Suppressor macrophage (primary cell): Measurements from ENCODE around the gene FADS3.

Source experiments
- DNase-seq, 4 experiments: peaks; one replicate each; pipeline ENCODE4 v3.0.0-alpha.2; 2020 to 2022

Gene FADS3

GRCh38 chr11:61875698-61876097 is 15.6 kb downstream of the FADS3 start:
- no peak for DNase-seq

DNA sequence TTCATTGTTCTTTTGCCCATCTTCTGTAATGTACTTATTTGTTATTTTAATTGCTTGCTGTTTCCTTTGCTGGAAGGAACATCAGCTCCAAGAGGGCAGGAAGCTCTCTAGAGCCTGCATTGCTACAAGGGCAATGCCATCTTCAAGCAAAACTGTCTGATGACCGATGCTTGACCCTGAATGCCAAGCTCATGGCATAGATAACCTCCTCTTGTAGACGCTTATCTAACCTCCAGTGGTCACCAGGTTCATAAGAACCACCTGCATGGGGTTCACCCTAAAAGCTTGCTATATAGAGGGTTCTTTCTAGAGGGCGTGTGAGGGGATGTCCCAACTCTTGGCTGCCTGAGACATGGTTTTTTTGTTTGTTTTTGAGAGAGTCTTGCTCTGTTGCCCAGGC is 16.5 kb downstream of the FADS3 start:
- no peak for DNase-seq

GRCh38 chr11:61874377-61874809 is 17.0 kb downstream of the FADS3 start:
- DNase-seq: no peak

DNA sequence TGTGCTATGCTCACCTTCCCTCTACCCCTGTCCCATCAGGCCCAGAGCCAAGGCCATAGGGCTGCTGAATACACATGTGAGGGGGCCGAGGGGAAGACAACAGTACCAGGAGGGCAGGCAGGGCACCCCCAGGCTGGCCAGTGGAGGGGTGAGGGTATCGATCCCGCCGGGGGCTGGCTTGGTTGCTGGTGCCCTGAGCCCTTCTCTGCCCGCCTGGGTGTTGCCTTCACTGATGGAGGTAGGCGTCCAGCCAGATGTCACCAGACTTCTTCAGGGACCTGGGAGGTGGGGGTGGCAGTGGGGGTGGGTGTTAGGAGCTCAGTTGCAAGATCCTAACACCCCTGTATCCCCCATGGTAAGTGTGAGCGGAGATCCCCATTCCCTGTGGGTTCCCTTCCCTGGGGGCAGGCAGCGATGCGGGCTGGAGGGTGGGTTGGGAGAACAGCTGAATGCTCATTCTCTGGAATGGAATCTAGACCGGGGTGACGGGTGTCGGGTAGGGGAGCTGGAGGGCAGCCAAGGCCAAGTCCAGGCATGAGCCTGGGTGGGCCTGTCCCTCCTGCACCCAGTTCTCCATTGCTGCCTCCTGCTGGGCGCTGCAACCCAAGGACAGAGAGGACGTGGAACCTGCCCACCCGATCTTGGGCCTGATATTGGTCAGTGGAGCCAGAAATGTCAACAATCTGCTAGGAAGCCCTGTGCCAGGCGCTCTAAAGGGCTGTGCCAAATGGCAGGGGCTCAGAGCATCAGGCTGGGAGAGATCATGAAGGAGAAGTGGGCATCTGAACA is 17.6 kb downstream of the FADS3 start:
- DNase-seq: no peak

GRCh38 chr11:61872935-61873565 is 18.3 kb downstream of the FADS3 start:
- no peak for DNase-seq

DNA sequence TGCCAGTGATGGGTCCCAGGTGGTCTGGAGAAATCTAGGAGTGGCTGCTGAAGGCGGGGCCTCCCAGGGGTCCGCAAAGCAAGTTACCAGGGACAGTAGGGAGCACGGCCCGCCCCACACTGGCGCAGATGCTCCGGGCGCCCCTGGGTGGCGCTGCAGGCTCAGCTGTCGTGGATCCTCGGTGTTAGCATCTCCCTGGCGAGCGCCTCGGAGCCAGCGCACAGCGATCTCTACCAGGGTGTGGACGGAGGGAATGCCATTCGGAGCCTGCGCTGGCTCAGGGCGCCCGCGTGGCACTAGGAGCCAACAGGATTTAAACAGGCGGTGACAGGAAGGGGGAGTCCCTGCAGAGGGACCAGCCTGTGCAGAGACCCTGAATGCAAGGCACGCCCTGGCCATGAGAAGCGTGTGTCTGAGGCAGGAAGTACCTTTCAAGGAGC is 20.2 kb downstream of the FADS3 start:
- peak; percentile 81 to 92 (median 86) for DNase-seq

GRCh38 chr11:61870541-61871031 is 20.8 kb downstream of the FADS3 start:
- peak in 1 of 4 experiments; percentile 7 for DNase-seq

- no peak for DNase-seq
Measured at GRCh38 chr11:61869708-61870451, 21.5 kb downstream of the FADS3 start.

- no peak for DNase-seq
Measured at GRCh38 chr11:61869429-61869707, 22.0 kb downstream of the FADS3 start.

- DNase-seq: no peak
Measured at GRCh38 chr11:61868571-61869428, 22.5 kb downstream of the FADS3 start.

DNA sequence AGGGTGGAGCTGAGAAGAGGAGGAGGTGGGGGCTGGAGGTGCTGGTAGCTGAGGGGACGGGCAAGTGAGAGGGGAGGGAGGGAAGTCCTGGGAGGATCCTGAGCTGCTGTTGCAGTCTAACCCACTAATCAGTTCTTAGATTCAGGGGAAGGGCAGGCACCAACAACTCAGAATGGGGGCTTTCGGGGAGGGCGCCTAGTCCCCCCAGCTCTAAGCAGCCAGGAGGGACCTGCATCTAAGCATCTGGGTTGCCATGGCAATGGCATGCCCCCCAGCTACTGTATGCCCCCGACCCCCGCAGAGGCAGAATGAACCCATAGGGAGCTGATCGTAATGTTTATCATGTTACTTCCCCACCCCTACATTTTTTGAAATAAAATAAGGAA is 24.4 kb downstream of the FADS3 start:
- DNase-seq: no peak

- DNase-seq: no peak
Measured at GRCh38 chr11:61866231-61866957, 25.0 kb downstream of the FADS3 start.

- no peak for DNase-seq
Measured at GRCh38 chr11:61864814-61865775, 26.2 kb downstream of the FADS3 start.

- no peak for DNase-seq
Measured at GRCh38 chr11:61863548-61864081, 27.7 kb downstream of the FADS3 start.

GRCh38 chr11:61862714-61863547 is 28.4 kb downstream of the FADS3 start:
- DNase-seq: no peak

DNA sequence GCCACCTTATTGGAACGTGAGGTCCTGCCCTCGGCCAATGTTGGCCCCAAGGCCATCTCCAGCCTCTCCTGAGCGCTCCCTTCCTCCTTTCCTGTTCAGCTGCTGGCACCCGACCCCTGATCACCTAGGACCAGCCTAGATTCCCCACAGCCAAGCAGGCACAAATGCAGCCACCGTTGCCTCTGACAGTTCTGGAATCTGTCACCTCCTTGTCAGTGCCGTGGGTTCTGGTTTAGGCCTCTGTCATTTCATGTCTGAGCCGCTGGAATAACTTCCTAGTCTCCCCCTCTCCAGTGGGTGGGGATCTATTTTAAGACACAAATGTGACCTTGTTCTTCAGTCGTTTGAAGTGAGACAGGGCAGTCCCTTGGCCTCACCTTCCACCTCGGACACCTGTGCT is 29.7 kb downstream of the FADS3 start:
- DNase-seq: peak in 1 of 4 experiments; percentile 1

- DNase-seq: no peak
Measured at GRCh38 chr11:61860054-61860903, 31.1 kb downstream of the FADS3 start.

GRCh38 chr11:61855939-61856680 is 35.2 kb downstream of the FADS3 start:
- DNase-seq: peak in 1 of 4 experiments; percentile 2
